Activated CD8-positive, alpha-beta memory T cell treated with anti-CD3 and anti-CD28 coated beads, Interleukin-2, amount 50 U/mL, for 24 hours (primary cell): ENCODE data around the gene RMRP.

Source experiments
- DNase-seq: peaks from one replicate; pipeline ENCODE4 v3.0.0-alpha.2; 2020; ENCODE audit errors: extremely low read depth

RMRP gene

DNA sequence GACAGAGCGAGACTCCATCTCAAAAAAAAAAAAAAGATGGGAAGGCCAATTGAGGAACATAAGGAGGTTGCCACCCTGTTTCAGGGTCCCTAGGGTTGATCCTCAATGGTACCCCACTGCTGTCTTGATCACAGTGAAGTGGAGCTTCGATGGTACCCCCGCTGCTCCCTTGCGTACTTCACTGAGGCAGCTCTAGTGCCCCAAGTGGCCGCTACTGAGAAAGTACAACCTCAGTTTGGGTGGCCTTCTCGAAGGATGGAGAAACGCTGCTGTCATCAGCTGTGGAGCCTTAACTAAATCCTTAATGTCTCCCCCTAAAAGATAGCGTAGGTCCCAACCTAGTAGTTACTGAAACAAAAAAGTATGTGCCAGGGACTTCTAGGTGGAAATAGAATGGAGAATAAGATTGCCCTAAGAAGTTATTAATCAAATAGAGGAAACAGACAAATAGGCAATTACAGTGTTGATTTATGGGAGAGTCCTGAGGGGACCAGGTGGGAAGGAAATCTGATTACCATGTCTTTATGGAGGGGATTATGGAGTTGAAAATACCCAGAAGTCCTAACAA lies 46.5 kb downstream of the RMRP start:
- no peak for DNase-seq

DNA sequence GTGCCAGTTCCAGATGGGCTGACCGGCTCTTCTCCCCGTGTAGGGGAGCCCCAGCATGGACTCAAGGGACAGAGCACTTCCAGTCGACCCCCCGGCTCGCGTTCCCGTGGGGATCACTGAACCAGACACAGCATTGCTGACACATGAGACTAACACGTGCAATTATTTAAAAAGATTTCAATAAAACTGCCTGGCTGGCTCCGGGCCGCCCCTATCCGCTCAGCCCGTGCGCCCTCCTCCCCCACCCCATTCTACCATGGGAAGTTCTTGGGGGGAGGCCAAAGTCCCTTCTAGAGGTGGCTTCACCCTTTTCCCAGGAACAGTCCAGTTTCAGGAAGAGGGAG lies 48.0 kb downstream of the RMRP start:
- DNase-seq: no peak

DNA sequence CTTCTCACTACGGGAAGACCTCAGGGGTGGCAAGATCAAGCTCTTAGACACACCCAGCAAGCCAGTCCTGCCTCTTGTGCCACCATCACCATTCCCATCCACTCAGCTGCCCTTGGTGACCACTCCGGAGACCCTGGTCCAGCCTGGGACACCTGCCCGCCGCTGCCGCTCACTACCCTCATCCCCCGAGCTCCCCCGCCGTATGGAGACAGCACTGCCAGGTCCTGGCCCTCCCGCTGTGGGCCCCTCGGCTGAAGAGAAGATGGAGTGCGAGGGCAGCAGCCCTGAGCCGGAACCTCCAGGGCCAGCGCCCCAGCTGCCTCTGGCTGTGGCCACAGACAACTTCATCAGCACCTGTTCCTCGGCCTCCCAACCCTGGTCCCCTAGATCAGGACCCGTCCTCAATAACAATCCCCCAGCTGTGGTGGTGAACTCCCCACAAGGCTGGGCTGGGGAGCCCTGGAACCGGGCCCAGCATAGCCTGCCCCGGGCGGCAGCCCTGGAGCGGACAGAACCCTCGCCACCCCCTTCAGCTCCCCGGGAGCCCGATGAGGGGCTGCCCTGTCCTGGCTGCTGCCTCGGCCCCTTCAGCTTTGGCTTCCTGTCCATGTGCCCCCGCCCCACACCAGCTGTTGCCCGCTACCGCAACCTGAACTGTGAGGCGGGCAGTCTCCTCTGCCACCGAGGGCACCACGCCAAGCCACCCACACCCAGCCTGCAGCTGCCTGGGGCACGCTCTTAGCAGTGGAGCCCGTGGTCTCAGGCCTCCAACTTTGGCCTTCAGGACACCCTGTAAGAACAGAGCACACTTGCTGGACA lies 48.6 kb downstream of the RMRP start:
- DNase-seq: no peak

DNA sequence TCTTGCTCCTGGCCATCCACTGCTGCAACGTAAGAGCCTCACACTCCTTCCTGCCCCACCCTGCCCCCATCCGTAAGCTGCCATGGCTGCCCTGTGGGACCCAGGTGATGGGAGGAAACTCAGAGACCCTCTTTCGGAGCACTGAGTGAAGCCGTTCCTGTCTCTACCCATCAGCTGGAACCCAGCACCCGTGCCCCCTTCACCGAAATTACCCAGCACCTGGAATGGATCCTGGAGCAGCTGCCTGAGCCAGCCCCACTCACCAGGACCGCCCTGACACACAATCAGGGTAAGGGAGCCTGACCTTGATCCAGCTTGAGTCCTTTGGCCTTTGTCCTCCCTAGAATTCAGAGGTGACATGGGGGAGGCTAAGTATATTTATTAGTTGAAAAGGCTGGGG lies 49.6 kb downstream of the RMRP start:
- no peak for DNase-seq
